Panc1 (cell line): Measurements from ENCODE around the gene MT1X. TPM values are rescaled to one million over a fixed set of nuclear protein-coding genes. Genes with fewer than 3 reads are reported as not detected.

Experiments used
- ATAC-seq: fragments of 200-7000 bp; cut with Tn5 transposase; 2 replicates; pipeline ENCODE4 v1.9.1; 2020; ENCODE audit warnings: mild to moderate bottlenecking, moderate library complexity
- BruUV-seq: library from RNA; stranded (reverse); fragments of 400-500 nt; replicated peaks from 2 replicates; lab custom pipeline; 2021; lab: Mats Ljungman, UMichigan
- CTCF ChIA-PET: fragments of 300-600 bp; sonication (Branson Sonifier 250); formaldehyde crosslinking; loops from one replicate; lab custom pipeline; 2022; ENCODE audit warnings: antibody characterized with exemption; lab: Charles Lee
- POLR2A ChIA-PET: fragments of 300-600 bp; sonication (Branson Sonifier 250); formaldehyde crosslinking; loops from one replicate; lab custom pipeline; 2022; ENCODE audit warnings: antibody characterized with exemption; lab: Charles Lee
- DNase-seq: peaks from one replicate; pipeline ENCODE4 v3.0.0-alpha.2; 2010; ENCODE audit warnings: low read depth, low spot score
- H3K27ac ChIP-seq: 2 replicates; pipeline ENCODE4 v1.5.1; 2011; ENCODE audit warnings: mild to moderate bottlenecking, low read length, inconsistent platforms
- H3K27me3 ChIP-seq: fragments of 200-500 bp; sonication (Bioruptor generic); 2 replicates; pipeline ENCODE4 v1.6.0; 2014; ENCODE audit warnings: low read length, inconsistent platforms; ENCODE audit not compliant: control insufficient read depth, insufficient read depth
- H3K36me3 ChIP-seq: fragments of 200-500 bp; sonication (Bioruptor generic); 2 replicates; pipeline ENCODE4 v1.5.1; 2014; ENCODE audit warnings: inconsistent platforms, mild to moderate bottlenecking, low read length, moderate library complexity; ENCODE audit not compliant: control insufficient read depth, insufficient read depth
- H3K4me1 ChIP-seq: 2 replicates; pipeline ENCODE4 v1.5.1; 2011; ENCODE audit warnings: inconsistent platforms, mild to moderate bottlenecking, low read length, moderate library complexity; ENCODE audit not compliant: control insufficient read depth, insufficient read depth
- H3K4me3 ChIP-seq, 2 experiments: 2 replicates each; pipeline ENCODE4 v1.5.1; 2011 to 2012; ENCODE audit warnings: low read depth in 2 of 2, low read length in 2 of 2, mild to moderate bottlenecking in 2 of 2, inconsistent platforms in 1 of 2, moderate library complexity in 1 of 2
- H3K9me3 ChIP-seq: fragments of 200-500 bp; sonication (Bioruptor generic); 2 replicates; pipeline ENCODE4 v1.5.1; 2014; ENCODE audit warnings: low read depth, mild to moderate bottlenecking, inconsistent platforms, low read length, moderate library complexity; ENCODE audit not compliant: control insufficient read depth, insufficient read depth
- POLR2AphosphoS5 ChIP-seq: IDR thresholded peaks from 2 replicates; pipeline ENCODE4 v1.6.1; 2012; ENCODE audit warnings: mild to moderate bottlenecking, low read depth, low read length, moderate library complexity
- REST ChIP-seq, 2 experiments: IDR thresholded peaks; 2 replicates each; pipeline ENCODE4 v1.6.1; 2011 to 2012; ENCODE audit warnings: low read depth in 2 of 2, control low read depth in 1 of 2, low read length in 1 of 2, mild to moderate bottlenecking in 1 of 2, moderate library complexity in 1 of 2; ENCODE audit not compliant: insufficient read depth in 1 of 2
- SIN3A ChIP-seq: IDR thresholded peaks from 2 replicates; pipeline ENCODE4 v1.6.1; 2012; ENCODE audit warnings: low read depth, mild to moderate bottlenecking, low read length, moderate library complexity, borderline replicate concordance; ENCODE audit not compliant: insufficient read depth
- TCF7L2 ChIP-seq: IDR thresholded peaks from 2 replicates; pipeline ENCODE4 v1.6.1; 2011; ENCODE audit warnings: mild to moderate bottlenecking, low read depth, low read length, inconsistent platforms
- in situ Hi-C: cut with HindIII; loops from 2 replicates; pipeline ENCODE4 v1.10.0; 2016; ENCODE audit warnings: low sequenced_read_pairs, low pct_unique_long_range_greater_than_20kb
- intact Hi-C: fragments of 100-400 bp; cut with micrococcal nuclease; formaldehyde crosslinking; loops from one replicate; pipeline ENCODE4 v1.10.0; 2022; ENCODE audit not compliant: unreplicated experiment
- total RNA-seq: library from RNA; stranded (reverse); gene quantifications from one replicate; pipeline ENCODE4 v1.2.1, GENCODE V29; 2021; ENCODE audit not compliant: unreplicated experiment
- TF ChIP-seq, protein P1 (sequence below): fragments of 450-650 bp; IDR thresholded peaks from 2 replicates; pipeline ENCODE4 v1.5.1; 2017; ENCODE audit warnings: mild to moderate bottlenecking

Gene MT1X
- total RNA-seq, 1 experiment from 2014 or later, result 25.9 TPM

- no peaks in the 10 kb centered on the region for H3K36me3 ChIP-seq
- DNase-seq, result no peak
- intact Hi-C loops, result no loop called here
- CTCF ChIA-PET, result no interaction called here
- no peak overlapping the region for H3K4me3 ChIP-seq
- no peak overlapping the region for H3K27ac ChIP-seq
- in situ Hi-C loops, result no loop called here
- H3K9me3 ChIP-seq, result no peaks in the 10 kb centered on the region
- BruUV-seq, result no TSS peak
- POLR2A ChIA-PET, result no interaction called here
- no peaks in the 10 kb centered on the region for H3K27me3 ChIP-seq
- TF ChIP-seq REST (IDR thresholded peaks at IDR 0.05; ENCODE audit: insufficient read depth in 1 of 2, low read depth in 2 of 2, low read length in 1 of 2) (no peak), SIN3A (no peak), TCF7L2 (no peak), POLR2AphosphoS5 (no peak)
- TF ChIP-seq, protein P1, sequence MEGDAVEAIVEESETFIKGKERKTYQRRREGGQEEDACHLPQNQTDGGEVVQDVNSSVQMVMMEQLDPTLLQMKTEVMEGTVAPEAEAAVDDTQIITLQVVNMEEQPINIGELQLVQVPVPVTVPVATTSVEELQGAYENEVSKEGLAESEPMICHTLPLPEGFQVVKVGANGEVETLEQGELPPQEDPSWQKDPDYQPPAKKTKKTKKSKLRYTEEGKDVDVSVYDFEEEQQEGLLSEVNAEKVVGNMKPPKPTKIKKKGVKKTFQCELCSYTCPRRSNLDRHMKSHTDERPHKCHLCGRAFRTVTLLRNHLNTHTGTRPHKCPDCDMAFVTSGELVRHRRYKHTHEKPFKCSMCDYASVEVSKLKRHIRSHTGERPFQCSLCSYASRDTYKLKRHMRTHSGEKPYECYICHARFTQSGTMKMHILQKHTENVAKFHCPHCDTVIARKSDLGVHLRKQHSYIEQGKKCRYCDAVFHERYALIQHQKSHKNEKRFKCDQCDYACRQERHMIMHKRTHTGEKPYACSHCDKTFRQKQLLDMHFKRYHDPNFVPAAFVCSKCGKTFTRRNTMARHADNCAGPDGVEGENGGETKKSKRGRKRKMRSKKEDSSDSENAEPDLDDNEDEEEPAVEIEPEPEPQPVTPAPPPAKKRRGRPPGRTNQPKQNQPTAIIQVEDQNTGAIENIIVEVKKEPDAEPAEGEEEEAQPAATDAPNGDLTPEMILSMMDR, result no peak
- no peak for ATAC-seq
- H3K4me1 ChIP-seq, result peaks cover 4% of the 10 kb centered on the region
These were observed 34.4 kb upstream of the MT1X start for GRCh38 chr16:56647641-56648431.

- H3K27me3 ChIP-seq, result no peaks in the 10 kb centered on the region
These were observed 33.0 kb upstream of the MT1X start for GRCh38 chr16:56649271-56649670.

More at GRCh38 chr16:56649271-56649670, 33.0 kb upstream of the MT1X start:
- no peak overlapping the region for H3K4me3 ChIP-seq
- BruUV-seq, result no TSS peak
- DNase-seq, result no peak
- ChIA-PET CTCF (no interaction called here), POLR2A (no interaction called here)
- no peaks in the 10 kb centered on the region for H3K9me3 ChIP-seq
- in situ Hi-C loops (no loop called here), intact Hi-C loops (no loop called here)
- TF ChIP-seq, protein P1, result no peak
- TF ChIP-seq SIN3A (no peak), TCF7L2 (no peak), POLR2AphosphoS5 (no peak), REST (IDR thresholded peaks at IDR 0.05; ENCODE audit: insufficient read depth in 1 of 2, low read depth in 2 of 2, low read length in 1 of 2) (no peak)
- ATAC-seq, result no peak
- no peak overlapping the region for H3K27ac ChIP-seq
- no peaks in the 10 kb centered on the region for H3K4me1 ChIP-seq
- H3K36me3 ChIP-seq, result no peaks in the 10 kb centered on the region
